Measurements from ENCODE around the gene IQCM. TPM values are rescaled to one million over a fixed set of nuclear protein-coding genes. Genes with fewer than 3 reads are reported as not detected.

Gene IQCM
- total RNA-seq, 1 experiment from 2014 or later, result 0.11 TPM

- H3K27ac Mint-ChIP-seq, result no peak overlapping the region
- DNase-seq (ENCODE audit: low spot score) (no peak), ATAC-seq (no peak)
- H3K4me3 Mint-ChIP-seq, result no peak overlapping the region
- ChIA-PET CTCF (no interaction called here), POLR2A (no interaction called here)
- peaks cover 3% of the 10 kb centered on the region; the same call in 1 of the 2 replicates for H3K4me1 Mint-ChIP-seq
- H3K9me3 Mint-ChIP-seq, result no peaks in the 10 kb centered on the region
- no peaks in the 10 kb centered on the region for H3K27me3 Mint-ChIP-seq (ENCODE audit: low read depth)
- TF ChIP-seq, protein P1, sequence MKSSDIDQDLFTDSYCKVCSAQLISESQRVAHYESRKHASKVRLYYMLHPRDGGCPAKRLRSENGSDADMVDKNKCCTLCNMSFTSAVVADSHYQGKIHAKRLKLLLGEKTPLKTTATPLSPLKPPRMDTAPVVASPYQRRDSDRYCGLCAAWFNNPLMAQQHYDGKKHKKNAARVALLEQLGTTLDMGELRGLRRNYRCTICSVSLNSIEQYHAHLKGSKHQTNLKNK (CRISPR knock-in tag; IDR thresholded peaks at IDR 0.05), result no peak
- no peak for TF ChIP-seq ZNF396 (CRISPR knock-in tag; IDR thresholded peaks at IDR 0.05; ENCODE audit: borderline replicate concordance)
- TF ChIP-seq ETV6 (CRISPR knock-in tag; IDR thresholded peaks at IDR 0.05), result no peak
- no peak for TF ChIP-seq ZBTB21 (CRISPR knock-in tag; IDR thresholded peaks at IDR 0.05; ENCODE audit: borderline replicate concordance)
- TF ChIP-seq ZNF671 (CRISPR knock-in tag; IDR thresholded peaks at IDR 0.05), result no peak
- TF ChIP-seq, protein P2, sequence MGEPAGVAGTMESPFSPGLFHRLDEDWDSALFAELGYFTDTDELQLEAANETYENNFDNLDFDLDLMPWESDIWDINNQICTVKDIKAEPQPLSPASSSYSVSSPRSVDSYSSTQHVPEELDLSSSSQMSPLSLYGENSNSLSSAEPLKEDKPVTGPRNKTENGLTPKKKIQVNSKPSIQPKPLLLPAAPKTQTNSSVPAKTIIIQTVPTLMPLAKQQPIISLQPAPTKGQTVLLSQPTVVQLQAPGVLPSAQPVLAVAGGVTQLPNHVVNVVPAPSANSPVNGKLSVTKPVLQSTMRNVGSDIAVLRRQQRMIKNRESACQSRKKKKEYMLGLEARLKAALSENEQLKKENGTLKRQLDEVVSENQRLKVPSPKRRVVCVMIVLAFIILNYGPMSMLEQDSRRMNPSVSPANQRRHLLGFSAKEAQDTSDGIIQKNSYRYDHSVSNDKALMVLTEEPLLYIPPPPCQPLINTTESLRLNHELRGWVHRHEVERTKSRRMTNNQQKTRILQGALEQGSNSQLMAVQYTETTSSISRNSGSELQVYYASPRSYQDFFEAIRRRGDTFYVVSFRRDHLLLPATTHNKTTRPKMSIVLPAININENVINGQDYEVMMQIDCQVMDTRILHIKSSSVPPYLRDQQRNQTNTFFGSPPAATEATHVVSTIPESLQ (CRISPR knock-in tag; IDR thresholded peaks at IDR 0.05), result no peak
- no peak for TF ChIP-seq ZNF138 (CRISPR knock-in tag; conservative IDR thresholded peaks at IDR 0.05)
- no peak for TF ChIP-seq ELF4 (CRISPR knock-in tag; IDR thresholded peaks at IDR 0.05; ENCODE audit: low read depth)
- TF ChIP-seq, protein P3, sequence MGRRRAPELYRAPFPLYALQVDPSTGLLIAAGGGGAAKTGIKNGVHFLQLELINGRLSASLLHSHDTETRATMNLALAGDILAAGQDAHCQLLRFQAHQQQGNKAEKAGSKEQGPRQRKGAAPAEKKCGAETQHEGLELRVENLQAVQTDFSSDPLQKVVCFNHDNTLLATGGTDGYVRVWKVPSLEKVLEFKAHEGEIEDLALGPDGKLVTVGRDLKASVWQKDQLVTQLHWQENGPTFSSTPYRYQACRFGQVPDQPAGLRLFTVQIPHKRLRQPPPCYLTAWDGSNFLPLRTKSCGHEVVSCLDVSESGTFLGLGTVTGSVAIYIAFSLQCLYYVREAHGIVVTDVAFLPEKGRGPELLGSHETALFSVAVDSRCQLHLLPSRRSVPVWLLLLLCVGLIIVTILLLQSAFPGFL (CRISPR knock-in tag; IDR thresholded peaks at IDR 0.05; ENCODE audit: borderline replicate concordance), result no peak
- TF ChIP-seq FOXP1 (CRISPR knock-in tag; IDR thresholded peaks at IDR 0.05; ENCODE audit: borderline replicate concordance), result no peak
- no peak for TF ChIP-seq NFYB (CRISPR knock-in tag; conservative IDR thresholded peaks at IDR 0.05; ENCODE audit: low read depth)
- TF ChIP-seq, protein P4, sequence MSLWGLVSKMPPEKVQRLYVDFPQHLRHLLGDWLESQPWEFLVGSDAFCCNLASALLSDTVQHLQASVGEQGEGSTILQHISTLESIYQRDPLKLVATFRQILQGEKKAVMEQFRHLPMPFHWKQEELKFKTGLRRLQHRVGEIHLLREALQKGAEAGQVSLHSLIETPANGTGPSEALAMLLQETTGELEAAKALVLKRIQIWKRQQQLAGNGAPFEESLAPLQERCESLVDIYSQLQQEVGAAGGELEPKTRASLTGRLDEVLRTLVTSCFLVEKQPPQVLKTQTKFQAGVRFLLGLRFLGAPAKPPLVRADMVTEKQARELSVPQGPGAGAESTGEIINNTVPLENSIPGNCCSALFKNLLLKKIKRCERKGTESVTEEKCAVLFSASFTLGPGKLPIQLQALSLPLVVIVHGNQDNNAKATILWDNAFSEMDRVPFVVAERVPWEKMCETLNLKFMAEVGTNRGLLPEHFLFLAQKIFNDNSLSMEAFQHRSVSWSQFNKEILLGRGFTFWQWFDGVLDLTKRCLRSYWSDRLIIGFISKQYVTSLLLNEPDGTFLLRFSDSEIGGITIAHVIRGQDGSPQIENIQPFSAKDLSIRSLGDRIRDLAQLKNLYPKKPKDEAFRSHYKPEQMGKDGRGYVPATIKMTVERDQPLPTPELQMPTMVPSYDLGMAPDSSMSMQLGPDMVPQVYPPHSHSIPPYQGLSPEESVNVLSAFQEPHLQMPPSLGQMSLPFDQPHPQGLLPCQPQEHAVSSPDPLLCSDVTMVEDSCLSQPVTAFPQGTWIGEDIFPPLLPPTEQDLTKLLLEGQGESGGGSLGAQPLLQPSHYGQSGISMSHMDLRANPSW (CRISPR knock-in tag; conservative IDR thresholded peaks at IDR 0.05; ENCODE audit: low read depth), result no peak
- no peak for TF ChIP-seq TEAD4 (CRISPR knock-in tag; IDR thresholded peaks at IDR 0.05)
- TF ChIP-seq, protein P5, sequence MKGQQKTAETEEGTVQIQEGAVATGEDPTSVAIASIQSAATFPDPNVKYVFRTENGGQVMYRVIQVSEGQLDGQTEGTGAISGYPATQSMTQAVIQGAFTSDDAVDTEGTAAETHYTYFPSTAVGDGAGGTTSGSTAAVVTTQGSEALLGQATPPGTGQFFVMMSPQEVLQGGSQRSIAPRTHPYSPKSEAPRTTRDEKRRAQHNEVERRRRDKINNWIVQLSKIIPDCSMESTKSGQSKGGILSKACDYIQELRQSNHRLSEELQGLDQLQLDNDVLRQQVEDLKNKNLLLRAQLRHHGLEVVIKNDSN (CRISPR knock-in tag; IDR thresholded peaks at IDR 0.05), result no peak
- no peaks in the 10 kb centered on the region for H3K36me3 Mint-ChIP-seq
Observed at GRCh38 chr4:149747646-149748045, 68.0 kb downstream of the IQCM start.

GRCh38 chr4:149746276-149746675 lies 69.4 kb downstream of the IQCM start:
- ATAC-seq (no peak), DNase-seq (ENCODE audit: low spot score) (no peak)
- H3K36me3 Mint-ChIP-seq, result no peaks in the 10 kb centered on the region
- H3K27me3 Mint-ChIP-seq (ENCODE audit: low read depth), result no peaks in the 10 kb centered on the region
- H3K27ac Mint-ChIP-seq, result no peak overlapping the region
- H3K9me3 Mint-ChIP-seq, result no peaks in the 10 kb centered on the region
- no peak overlapping the region for H3K4me3 Mint-ChIP-seq
- CTCF ChIA-PET, result no interaction called here
- H3K4me1 Mint-ChIP-seq, result peaks cover 3% of the 10 kb centered on the region; the same call in 1 of the 2 replicates
- POLR2A ChIA-PET, result no interaction called here
- TF ChIP-seq TCF7 (CRISPR knock-in tag; IDR thresholded peaks at IDR 0.05; ENCODE audit: low read depth) (no peak), RELA (CRISPR knock-in tag; IDR thresholded peaks at IDR 0.05; ENCODE audit: borderline replicate concordance) (no peak), CREB1 (CRISPR knock-in tag; IDR thresholded peaks at IDR 0.05) (no peak), ZNF416 (CRISPR knock-in tag; IDR thresholded peaks at IDR 0.05) (no peak), KAT7 (CRISPR knock-in tag; IDR thresholded peaks at IDR 0.05; ENCODE audit: borderline replicate concordance) (no peak), EMX1 (CRISPR knock-in tag; IDR thresholded peaks at IDR 0.05) (no peak), HMGXB4 (CRISPR knock-in tag; IDR thresholded peaks at IDR 0.05) (no peak), ZNF423 (CRISPR knock-in tag; IDR thresholded peaks at IDR 0.05) (no peak), TEAD4 (CRISPR knock-in tag; IDR thresholded peaks at IDR 0.05) (no peak), ZNF138 (CRISPR knock-in tag; conservative IDR thresholded peaks at IDR 0.05) (no peak)
- TF ChIP-seq, protein P2 (CRISPR knock-in tag; IDR thresholded peaks at IDR 0.05), result no peak
